Ammon's horn (tissue), 1 donor: ENCODE results near the gene RAB19.
"Not testable (repeated sequence)": the region's sequence is repeated elsewhere in the genome, so short reads cannot be mapped to it uniquely, and the experiment has no call there.

Experiments
- DNase-seq: peaks from one replicate; pipeline ENCODE4 v3.0.0-alpha.2; 2016; ENCODE audit warnings: low spot score

The RAB19 gene

DNA sequence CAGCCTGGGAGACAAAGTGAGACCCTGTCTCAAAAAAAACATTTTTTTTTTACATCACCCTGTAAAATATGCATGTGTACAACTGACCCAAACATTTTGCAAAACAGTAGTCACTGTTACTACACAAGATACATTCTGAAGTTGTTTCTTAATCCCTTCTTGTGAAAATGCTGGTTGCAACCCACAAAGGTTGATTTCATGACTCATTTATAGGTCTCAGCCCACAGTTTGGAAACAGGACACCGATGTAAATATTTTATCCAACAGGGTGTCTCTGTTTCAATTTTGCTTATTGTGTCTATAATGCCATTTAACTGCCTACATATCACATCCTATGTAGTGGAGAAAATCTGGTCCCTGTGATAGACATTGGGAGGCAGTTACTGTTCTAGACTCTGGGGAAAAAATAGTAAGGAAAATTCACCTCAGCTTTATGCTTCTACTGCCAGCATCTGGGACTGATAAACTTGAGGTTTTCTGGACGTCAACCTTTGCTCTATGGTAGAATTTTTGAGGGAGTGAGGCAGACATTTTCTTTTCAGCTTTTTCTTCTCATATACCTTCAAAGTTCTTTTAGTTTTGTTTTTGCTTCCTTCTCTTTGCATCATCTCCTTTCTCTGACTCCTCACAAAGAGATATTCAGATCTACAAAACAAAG is 1.6 kb upstream of the RAB19 start:
- DNase-seq: no peak

DNA sequence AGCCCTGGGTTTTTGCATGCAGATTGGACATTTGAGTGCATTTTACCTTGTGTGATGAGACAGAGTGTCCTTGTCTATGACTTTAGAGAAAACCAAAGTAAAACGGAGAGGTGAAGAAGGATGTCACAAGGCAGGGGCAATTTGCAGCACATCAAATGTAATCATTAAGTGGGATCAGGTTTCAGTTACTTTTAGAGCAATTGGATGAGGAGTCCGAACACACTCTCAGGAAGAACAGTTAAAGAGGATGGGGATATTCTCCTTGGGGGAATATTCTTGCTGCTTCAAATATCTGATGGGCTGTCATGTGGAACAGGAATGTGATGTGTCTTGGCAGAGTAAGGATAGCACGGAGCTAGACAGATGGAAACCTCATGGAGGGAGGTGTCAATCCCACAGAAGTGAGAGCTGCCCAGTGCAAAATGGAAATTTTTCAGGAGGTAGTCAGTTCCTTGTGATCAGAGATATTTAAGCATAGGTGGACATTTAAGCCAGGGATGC is 757 bp downstream of the RAB19 start:
- DNase-seq: no peak

DNA sequence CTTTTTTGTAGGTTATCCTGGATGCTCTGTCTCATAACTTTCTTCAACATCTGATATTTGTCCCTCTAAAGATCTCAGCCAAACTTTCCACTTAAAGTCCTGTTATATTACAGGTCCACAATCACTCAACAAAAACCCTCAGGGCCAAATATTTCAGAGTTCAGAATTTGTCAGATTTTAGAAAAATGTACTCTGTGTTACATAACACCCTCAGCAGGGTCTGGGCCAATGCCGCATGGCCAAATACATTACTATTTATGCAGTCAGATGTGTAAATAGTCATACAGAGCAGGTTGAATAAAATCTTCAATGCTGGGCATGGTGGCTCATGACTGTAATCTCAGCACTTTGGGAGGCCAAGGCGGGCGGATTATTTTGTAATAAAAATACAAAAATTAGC is 11.5 kb downstream of the RAB19 start:
- DNase-seq: no peak

DNA sequence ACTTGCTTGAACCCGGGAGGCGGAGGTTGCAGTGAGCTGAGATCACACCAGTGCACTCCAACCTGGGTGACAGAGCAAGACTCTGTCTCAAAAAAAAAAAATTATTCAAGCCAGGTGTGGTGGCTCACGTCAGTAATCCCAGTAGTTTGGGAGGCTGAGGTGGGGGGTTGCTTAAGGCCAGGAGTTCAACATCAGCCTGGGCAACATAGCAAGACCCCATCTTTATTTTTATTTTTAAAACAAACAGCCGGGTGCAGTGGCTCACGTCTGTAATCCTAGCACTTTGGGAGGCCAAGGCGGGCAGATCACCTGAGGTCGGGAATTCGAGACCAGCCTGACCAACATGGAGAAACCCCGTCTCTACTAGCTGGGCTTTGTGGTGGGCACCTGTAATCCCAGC is 12.0 kb downstream of the RAB19 start:
- not testable (repeated sequence) for DNase-seq

DNA sequence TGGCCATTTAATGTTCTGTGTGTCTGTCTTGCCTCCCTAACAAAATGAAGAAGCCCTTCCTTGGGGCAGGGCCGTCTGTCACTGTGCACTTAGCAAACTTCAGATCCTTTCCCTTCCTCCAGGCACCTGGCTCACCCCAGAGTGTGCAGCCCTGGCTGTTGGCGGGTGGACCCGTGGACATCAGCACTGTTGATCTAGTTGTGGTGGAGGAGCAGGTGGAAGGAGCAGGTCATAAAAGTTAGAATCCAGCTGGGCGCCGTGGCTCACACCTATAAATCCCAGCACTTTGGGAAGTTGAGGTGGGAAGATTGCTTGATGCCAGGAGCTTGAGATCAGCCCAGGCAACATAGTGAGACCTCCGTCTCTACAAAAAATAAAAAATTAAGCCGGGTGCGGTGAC is 12.7 kb downstream of the RAB19 start:
- no peak for DNase-seq

DNA sequence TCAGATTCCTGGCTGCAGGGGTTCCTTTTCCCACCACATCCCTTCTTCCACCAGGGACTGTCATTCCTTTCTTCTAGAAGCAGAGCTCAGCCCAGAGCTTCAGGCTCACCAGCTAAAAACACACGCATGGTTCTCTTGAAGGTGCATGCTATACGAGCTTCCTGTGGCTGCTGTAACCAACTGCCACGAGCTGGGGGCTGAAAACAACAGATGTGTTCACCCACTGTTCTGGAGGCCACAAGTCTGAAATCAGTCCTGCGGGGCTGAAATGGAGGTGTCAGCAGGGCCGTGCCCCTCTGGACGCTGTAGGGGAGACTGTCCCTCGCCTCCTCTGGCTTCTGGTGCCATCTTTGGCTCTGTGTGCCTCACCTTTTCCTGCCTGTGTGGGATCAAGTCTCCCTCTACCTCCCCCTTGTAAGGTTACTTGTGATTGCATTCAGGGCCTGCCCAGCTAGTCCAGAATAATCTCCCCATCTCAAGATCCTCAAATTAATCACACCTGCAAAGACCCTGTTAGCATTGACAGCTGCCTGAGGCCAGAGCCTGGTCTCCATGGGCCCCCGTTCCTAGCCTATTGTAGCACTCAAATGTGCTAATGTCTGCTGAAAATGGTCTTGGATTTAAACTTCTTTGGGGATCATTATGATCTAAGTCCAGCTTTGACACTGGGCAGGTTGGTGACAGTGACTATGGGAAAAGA is 13.7 kb downstream of the RAB19 start:
- DNase-seq: no peak

DNA sequence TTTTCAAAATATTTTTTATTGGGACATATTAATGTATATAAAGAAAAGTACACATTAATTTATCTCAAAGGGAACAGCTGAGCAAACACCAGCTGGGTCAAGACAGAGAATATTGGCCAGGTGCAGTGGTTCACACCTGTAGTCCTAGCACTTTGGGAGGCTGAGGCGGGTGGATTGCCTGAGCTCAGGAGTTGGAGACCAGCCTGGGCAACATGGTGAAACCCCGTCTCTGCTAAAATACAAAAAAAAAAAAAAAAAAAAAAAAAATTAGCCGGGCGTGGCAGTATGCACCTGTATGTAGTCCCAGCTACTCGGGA is 14.3 kb downstream of the RAB19 start:
- not testable (repeated sequence) for DNase-seq

DNA sequence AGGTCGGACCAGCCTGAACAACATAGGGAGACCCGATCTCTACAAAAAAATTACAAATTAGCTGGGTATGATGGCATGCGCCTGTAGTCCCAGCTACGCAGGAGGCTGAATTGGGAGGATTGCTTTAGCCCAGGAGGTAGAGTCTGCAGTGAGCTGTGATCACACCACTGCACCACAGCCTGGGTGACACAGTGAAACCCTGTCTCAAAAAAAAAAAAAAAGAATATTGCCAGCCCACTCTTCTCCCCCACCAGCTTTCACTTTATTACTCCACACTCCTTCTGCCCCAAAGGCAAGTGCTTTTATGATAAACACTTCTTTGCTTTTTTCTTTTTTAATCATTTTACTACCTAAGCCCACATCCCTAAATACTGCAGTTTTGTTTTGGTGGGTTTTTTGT is 14.8 kb downstream of the RAB19 start:
- no peak for DNase-seq

DNA sequence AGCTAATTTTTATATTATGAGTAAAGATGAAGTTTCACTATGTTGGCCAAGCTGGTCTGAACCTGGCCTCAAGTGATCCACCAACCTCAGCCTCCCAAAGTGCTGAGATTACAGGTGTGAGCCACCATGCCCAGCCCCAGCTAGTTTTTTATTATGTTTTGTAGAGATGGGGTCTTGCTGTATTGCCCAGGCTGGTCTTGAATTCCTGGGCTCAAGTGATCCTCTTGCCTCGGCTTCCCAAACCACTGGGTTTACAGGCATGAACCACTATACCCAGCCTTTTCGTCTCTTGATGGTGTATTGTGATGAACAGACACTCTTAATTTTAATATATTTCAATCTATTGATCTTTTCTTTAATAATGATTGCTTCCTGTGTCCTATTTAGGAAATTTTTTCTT is 17.7 kb downstream of the RAB19 start:
- no peak for DNase-seq

DNA sequence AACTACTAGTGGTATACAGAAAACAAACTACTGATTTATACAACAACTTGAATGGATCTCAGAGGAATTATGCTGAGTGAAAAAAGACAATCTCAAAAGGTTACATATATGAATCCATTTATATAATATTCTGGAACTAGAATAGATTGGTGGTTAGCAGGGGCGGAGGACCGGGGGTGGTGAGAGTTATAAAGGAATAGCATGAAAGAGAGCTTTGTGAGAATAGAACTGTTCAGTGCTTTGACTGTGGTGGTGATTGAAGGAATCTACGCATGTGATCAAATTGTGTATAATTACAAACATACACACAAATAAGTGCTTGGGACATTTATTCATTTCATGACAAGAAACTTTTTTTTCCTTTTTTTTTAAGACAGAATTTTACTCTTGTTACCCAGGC is 19.6 kb downstream of the RAB19 start:
- DNase-seq: no peak

DNA sequence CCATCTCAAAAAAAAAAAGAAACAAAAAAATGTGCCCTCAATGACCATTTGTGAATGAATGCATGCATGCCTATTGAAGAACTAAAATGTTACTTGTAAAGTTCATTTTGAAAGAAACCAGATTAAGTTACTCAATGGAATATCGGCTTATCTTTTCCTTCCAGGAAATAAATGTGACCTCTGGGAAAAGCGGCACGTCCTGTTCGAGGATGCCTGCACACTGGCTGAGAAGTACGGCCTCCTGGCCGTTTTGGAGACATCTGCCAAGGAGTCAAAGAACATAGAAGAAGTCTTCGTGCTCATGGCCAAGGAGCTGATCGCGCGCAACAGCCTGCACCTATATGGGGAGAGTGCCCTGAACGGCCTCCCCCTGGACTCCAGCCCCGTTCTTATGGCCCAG is 21.9 kb downstream of the RAB19 start:
- no peak for DNase-seq

DNA sequence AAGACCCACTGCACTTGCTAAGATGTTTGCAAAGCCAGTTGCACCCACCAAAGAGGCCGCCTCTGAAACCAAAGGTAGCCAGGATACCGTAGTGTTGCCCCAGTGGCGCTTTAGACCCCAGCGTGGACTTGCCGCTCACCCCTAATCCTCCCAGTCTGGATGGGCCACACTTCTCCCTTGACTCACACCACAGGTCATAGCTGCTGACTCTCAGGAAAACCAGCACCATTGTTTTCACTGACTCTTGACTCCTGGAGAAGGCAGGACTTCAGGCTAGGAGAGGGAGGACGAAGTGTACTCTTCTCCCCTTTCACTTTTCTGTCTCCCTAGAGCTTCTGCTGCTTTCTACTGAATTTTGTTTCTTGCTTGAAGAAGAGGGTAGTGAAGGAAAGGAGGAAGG is 22.3 kb downstream of the RAB19 start:
- no peak for DNase-seq

DNA sequence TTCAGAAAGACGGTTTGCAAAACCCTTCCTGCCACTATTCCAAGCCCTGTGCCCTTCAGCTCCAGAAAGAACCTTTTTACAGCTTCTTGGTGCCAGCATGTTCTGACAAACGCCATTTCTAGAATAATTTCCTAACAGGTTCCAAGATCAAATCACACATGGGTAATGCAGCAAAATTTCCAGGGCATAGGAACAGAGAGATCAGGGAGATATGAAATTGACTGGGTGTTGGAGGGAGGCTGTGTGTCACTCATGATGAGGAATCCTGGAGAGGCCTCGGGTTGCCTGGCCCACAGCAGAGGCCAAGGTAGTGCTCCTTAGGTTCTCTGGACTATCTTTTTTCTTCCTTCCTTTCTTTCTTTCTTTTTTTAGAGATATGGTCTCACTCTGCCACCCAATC is 29.5 kb downstream of the RAB19 start:
- no peak for DNase-seq

DNA sequence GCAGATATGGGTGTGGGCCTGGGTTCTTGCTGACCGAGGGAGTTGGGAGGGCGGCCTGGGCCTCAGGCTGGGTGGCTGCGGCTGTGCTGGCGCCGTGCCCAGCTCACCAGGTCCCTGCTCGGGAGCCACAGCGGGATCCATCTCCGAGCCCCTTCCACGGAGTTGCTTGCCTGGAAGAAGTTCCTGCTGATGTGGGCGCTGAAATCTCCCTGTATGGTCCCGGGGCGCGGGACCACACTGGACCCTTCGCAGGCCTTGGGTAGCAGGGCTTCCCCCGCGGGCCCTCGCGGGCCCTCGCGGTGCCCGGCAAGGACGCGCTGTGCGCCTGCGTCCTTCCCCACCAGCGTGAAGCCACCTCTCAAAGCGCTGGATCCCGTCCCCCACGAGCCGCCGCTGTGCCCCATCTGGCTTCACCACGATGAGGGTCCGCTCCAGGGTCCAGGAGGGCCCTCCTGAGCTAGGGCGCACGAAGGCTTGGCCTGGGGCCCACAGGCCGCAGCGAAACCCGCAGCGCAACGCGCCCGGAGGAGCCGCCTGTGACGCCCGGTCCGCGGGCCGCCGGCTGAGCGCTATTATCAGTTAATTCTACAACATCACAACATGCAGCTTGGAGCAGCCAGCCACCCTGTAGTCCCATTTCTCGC is 31.5 kb downstream of the RAB19 start:
- DNase-seq: no peak

DNA sequence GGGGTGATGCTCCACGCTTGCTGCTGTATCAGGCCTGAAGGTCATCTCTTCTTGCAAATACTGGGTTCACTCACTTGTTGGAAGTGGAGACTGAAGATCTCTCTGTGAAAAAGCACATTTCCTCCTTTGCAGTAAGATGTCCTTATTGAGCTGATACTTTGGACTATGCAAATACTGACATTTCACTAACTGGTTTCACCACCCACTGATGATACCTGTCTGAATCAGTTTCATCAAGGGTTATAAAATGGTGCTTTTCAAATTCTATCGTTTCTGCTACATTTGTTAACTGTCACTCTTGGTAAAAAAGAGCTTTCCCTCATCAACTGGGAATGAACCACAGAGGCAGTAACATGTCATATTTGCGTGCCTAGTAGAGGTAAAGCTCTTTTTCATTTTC is 35.5 kb downstream of the RAB19 start:
- DNase-seq: no peak

DNA sequence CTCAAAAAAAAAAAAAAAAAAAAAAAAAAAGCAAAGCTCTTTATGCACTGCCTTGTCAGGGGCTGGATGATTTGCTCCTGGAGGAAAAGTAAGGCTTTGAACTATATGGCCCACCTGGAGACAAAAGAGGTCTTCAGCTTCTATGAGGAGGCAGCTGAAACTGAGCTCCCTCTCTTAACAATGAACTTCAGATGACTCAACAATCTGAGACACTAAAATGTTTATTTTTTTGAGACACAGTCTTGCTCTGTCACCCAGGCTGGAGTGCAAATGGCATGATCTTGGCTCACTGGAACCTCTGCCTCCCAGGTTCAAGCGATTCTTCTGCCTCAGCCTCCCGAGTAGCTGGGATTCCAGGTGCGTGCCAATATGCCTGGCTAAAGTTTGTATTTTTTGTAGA is 36.7 kb downstream of the RAB19 start:
- DNase-seq: no peak

DNA sequence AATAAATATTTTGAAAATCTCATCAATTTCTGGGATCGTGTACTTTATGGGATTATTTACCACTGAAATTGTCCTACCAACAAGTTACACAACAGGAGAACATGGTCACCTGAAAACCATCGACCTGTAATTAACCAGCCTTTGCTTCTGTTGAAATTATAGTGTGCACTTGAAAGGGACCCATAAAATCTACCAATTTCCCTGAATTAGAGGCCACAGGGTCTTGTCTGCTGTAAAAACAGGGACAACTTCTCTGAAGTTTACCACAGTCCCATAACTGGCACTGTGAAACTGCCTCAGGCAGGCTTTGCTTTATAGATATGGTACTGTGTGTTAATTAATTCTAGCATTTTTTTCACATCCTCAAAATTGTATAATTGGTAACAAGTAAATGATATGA is 37.7 kb downstream of the RAB19 start:
- DNase-seq: no peak

DNA sequence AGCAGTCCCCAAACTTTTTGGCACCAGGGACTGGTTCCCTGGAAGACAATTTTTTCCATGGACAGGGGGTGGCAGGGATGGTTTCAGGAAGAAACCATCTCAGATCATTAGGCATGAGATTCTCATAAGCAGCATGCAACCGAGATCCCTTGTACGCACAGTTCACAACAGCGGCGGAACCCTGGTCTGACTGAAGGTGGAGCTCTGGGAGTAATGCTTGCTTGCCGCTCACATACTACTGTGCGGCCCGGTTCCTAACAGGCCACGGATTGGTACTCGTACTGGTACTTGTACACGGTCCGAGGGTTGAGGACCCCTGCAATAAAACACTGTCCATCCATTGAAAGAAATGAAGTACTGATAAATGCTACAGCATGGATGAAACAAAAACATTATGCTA is 42.6 kb downstream of the RAB19 start:
- no peak for DNase-seq

DNA sequence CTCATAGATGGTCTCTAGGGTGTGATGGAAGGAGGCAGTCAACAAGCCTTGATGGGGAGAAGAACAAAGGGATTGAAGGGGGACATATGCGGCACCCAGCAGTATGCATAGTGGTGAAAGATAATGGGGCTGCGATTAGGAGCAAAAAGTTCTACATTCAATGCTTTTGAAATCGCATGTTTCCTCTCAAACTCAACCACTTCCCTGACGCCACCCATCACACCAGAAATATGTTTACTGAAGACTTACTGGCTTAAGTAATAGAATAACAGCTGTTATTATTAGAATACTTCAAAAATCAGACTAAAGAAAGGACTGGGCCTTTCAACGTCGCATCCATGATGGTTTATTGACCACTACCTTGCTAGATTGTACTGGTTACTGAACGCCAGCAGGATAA is 44.0 kb downstream of the RAB19 start:
- no peak for DNase-seq

DNA sequence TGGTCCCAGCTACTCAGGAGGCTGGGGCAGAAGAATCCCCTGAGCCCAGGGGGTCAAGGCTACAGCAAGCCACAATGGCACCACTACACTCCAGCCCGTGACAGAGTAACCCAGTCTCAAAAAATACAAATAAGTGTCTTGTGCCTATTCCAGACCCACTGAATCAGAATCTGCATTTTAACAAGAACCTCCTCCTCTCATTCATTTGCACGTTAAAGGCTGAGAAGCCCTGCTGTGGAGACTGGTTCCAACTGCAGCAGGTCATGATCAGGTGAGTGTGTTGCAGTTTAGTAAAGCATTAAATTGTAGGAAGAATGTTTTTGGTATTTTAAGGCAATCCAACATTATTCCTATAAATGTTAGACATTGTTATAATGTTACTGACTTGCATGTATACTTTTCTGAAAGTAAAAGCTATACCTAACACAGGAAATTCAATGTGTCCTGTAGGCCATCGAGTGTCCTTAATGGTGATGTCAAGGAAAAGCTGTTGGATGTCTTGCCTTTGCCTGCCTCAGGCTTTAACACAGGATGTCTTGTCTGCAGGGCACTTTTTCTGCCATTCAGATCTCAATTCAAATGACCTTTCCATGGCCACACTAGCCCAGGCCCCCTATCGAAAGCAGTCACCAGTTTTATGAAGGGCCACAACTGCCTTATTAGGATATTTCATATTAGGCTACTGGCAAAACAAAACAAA is 45.1 kb downstream of the RAB19 start:
- no peak for DNase-seq

DNA sequence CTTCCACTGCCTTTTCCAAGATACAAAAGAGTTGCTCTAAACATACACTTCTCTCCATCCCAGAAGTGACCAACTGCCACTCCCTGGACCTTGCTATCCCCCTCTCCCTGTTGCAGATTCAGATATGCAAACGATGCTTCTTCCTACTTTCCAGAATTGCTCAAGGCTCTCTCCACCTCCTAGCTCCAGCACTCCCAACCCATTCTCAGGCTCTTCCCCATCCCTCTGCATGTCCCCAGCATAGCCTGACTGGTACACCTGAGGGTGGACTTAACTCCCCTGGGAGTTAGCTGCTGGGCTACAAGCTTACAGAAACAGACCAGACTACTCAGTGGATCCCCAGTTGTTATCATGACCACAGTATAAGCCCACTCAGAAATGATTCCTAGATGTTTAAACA is 47.9 kb downstream of the RAB19 start:
- no peak for DNase-seq

DNA sequence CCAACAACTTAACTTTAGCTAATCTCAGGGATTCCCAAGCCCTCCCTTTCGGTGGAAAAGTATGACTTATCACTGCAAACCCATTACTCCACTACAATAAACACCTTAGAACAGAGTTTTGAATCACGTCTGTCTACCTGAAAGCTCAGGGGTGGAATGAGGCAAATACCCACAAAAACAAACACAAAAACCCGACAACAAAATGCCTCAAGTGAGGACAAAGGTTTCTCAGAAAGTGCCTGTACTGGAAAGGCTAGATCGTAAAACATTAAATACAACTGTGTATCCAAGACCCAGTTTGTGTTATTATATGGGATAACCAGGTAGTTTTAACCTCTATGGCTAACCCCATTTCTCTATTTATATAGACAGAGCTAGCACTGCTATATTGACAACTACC is 49.4 kb downstream of the RAB19 start:
- no peak for DNase-seq
